Lower leg skin (tissue), 3 donors: ENCODE measurements around the gene RHEBL1.

Source experiments
- POLR2A ChIP-seq, 2 donors: fragments of 450-650 bp; IDR thresholded peaks; one replicate each; pipeline ENCODE4 v1.6.1; 2016 to 2017; ENCODE audit warnings: antibody characterized with exemption in 2 of 2, mild to moderate bottlenecking in 1 of 2, moderate library complexity in 1 of 2
- TF ChIP-seq, protein P1 (sequence below), 3 donors: fragments of 450-650 bp; IDR thresholded peaks; one replicate each; pipeline ENCODE4 v1.5.1; 2016; ENCODE audit warnings: antibody characterized with exemption in 3 of 3, mild to moderate bottlenecking in 3 of 3, moderate library complexity in 2 of 3

DNA sequence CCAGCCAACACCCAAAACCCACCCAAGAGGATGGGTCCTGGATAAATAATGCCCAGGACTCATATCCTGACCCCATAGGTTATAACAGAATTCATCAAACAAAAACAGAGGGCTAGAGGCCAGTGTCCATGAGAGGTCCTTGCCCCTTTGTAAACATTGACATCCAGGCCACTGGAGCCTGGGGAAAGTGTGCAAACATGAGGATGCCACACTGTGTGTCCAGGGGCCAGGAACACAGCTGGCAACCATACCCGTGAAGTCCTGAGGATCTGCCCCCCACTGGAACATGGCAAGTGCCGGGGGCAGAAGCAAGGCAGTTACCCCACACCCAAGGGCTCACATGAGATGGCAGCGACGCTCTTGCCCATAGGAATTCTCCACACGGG lies 5.0 kb downstream of the RHEBL1 start:
- TF ChIP-seq POLR2A (IDR thresholded peaks at IDR 0.05) = no peak
- TF ChIP-seq, protein P1, sequence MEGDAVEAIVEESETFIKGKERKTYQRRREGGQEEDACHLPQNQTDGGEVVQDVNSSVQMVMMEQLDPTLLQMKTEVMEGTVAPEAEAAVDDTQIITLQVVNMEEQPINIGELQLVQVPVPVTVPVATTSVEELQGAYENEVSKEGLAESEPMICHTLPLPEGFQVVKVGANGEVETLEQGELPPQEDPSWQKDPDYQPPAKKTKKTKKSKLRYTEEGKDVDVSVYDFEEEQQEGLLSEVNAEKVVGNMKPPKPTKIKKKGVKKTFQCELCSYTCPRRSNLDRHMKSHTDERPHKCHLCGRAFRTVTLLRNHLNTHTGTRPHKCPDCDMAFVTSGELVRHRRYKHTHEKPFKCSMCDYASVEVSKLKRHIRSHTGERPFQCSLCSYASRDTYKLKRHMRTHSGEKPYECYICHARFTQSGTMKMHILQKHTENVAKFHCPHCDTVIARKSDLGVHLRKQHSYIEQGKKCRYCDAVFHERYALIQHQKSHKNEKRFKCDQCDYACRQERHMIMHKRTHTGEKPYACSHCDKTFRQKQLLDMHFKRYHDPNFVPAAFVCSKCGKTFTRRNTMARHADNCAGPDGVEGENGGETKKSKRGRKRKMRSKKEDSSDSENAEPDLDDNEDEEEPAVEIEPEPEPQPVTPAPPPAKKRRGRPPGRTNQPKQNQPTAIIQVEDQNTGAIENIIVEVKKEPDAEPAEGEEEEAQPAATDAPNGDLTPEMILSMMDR (IDR thresholded peaks at IDR 0.05) = no peak
